AG04450 (cell line): Measurements from ENCODE around the gene TICAM2. TPM values are rescaled to one million over a fixed set of nuclear protein-coding genes. Genes with fewer than 3 reads are reported as not detected.

ENCODE experiments used
- CTCF ChIA-PET: fragments of 300-600, 350-600 bp; formaldehyde crosslinking; extraction: SDS; loops from one replicate; lab custom pipeline; 2022; ENCODE audit warnings: antibody characterized with exemption, inconsistent platforms; lab: Charles Lee
- POLR2A ChIA-PET: fragments of 350-600 bp; formaldehyde crosslinking; extraction: SDS; loops from one replicate; lab custom pipeline; 2021; ENCODE audit warnings: antibody characterized with exemption, inconsistent platforms; lab: Yijun Ruan, JAX
- DNase-seq: peaks from one replicate; pipeline ENCODE4 v3.0.0-alpha.2; 2011; ENCODE audit warnings: low read depth, low spot score
- H3K27ac ChIP-seq: one replicate; pipeline ENCODE4 v1.5.1; 2012; ENCODE audit warnings: low read depth, low read length, control low read depth
- H3K27me3 ChIP-seq: one replicate; pipeline ENCODE4 v1.6.0; 2012; ENCODE audit warnings: low read length; ENCODE audit not compliant: control insufficient read depth, insufficient read depth
- H3K4me3 ChIP-seq: 2 replicates; pipeline ENCODE4 v1.5.1; 2011; ENCODE audit warnings: mild to moderate bottlenecking, low read depth, low read length, control low read depth
- H3K9me3 ChIP-seq: 2 replicates; pipeline ENCODE4 v1.5.1; 2012; ENCODE audit warnings: low read length; ENCODE audit not compliant: control insufficient read depth, insufficient read depth
- CTCF ChIP-seq: IDR thresholded peaks from 2 replicates; pipeline ENCODE4 v1.5.1; 2011; ENCODE audit warnings: low read depth, low read length, control low read depth, inconsistent platforms
- polyA plus RNA-seq: library from polyadenylated mRNA; depleted of rRNA; stranded (reverse); fragments of >200 nt; gene quantifications from 2 replicates; pipeline ENCODE4 v1.2.3, GENCODE V29; 2011

Gene TICAM2
- polyA plus RNA-seq, 1 experiment: 4.3 TPM

- no peak overlapping the region for H3K27ac ChIP-seq
- no peak overlapping the region for H3K4me3 ChIP-seq
- CTCF ChIA-PET: no interaction called here
- POLR2A ChIA-PET: no interaction called here
- H3K9me3 ChIP-seq: no peaks in the 10 kb centered on the region
- TF ChIP-seq CTCF: no peak
- H3K27me3 ChIP-seq: no peaks in the 10 kb centered on the region
- no peak for DNase-seq
Measured at GRCh38 chr5:115621365-115621900, 19.2 kb upstream of the TICAM2 start.

- DNase-seq: no peak
- CTCF ChIA-PET: interaction anchor here (1.1 to 1.4 kb wide), 2 partner anchors 8 to 308 kb away, joined by 5 to 6 read pairs; no protein-coding TSS in a partner anchor
- H3K4me3 ChIP-seq: no peak overlapping the region
- H3K27me3 ChIP-seq: no peaks in the 10 kb centered on the region
- no peaks in the 10 kb centered on the region for H3K9me3 ChIP-seq
- H3K27ac ChIP-seq: no peak overlapping the region
- no peak for TF ChIP-seq CTCF
- POLR2A ChIA-PET: no interaction called here
Measured at GRCh38 chr5:115616892-115617291, 14.6 kb upstream of the TICAM2 start.

DNA sequence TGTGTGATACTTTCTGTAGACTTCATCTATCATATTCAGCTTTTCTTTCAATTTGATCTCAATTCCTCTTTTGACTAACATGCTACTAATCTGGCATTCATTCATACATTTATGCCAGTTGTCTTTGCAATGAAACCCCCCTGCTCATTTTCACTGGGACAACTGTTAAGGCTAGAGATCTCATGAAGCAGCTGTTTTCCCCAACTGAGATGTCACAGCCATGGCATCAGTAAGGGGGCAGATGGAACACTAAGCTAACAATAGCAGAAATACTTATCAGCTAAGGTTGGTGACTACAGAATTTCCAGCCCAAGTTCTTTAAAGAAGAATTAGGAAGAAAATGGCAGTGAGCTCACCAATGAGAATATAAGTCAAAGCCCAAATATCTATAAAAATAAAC, 14.2 kb upstream of the TICAM2 start:
- Histone ChIP-seq H3K27me3 (no peaks in the 10 kb centered on the region), H3K27ac (no peak overlapping the region), H3K9me3 (no peaks in the 10 kb centered on the region), H3K4me3 (no peak overlapping the region)
- POLR2A ChIA-PET: no interaction called here
- CTCF ChIA-PET: interaction anchor here (1.1 to 1.4 kb wide), 3 partner anchors 8 to 307 kb away, joined by 3 to 6 read pairs (median 5); no protein-coding TSS in a partner anchor
- DNase-seq: no peak
- TF ChIP-seq CTCF: no peak

DNA sequence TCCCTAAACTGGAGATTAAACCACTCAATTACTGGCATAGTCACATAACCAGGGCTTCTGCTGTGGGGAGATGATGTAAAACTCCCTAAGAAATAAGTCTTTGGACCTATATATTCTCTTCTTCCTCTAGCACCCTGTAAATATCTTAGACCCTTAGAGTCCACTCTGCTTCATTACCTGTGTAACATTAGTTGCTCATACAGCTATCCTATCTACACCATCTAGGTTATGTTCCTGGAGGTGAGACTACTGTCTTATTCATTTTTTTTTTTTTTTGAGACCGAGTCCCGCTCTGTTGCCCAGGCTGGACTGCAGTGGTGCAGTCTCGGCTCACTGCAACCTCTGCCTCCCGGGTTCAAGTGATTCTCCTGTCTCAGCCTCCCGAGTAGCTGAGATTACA, 9.6 kb upstream of the TICAM2 start:
- no peaks in the 10 kb centered on the region for H3K27me3 ChIP-seq
- DNase-seq: no peak
- H3K9me3 ChIP-seq: no peaks in the 10 kb centered on the region
- H3K4me3 ChIP-seq: no peak overlapping the region
- no peak overlapping the region for H3K27ac ChIP-seq
- ChIA-PET POLR2A (no interaction called here), CTCF (no interaction called here)
- TF ChIP-seq CTCF: no peak

GRCh38 chr5:115607935-115608334, 5.7 kb upstream of the TICAM2 start:
- ChIA-PET CTCF (no interaction called here), POLR2A (no interaction called here)
- H3K27me3 ChIP-seq: no peaks in the 10 kb centered on the region
- no peaks in the 10 kb centered on the region for H3K9me3 ChIP-seq
- no peak for TF ChIP-seq CTCF
- no peak for DNase-seq
- H3K4me3 ChIP-seq: no peak overlapping the region
- H3K27ac ChIP-seq: no peak overlapping the region
